NCI-H1092 (cell line): Measurements from ENCODE around the gene ST8SIA4.

Source experiments
- DNase-seq: peaks from one replicate; lab custom pipeline; 2025; lab: John Stamatoyannopoulos, UW

ST8SIA4 gene

GRCh38 chr5:100832252-100833230 is 70.5 kb downstream of the ST8SIA4 start:
- DNase-seq, result no peak

DNA sequence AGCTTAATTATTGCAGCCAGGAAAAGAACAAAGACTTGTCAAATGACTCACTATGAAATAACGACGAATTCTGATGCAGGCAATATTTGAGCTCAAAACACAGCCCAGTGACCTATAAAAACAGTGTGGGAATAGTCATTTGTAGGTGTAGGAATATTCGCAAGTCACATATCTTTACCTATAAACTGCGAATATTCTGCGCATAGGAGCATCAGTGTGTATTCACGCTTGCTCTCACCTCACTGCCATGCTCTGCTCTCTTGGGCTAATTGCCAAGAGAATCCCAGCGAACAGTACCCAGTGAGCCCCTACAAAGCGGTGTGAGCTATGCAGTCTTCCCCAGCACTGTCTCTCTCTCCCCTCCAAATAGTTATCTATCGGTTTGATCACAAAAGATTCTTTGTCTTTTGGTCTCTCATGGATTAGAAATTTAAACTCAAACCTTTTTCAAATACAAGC is 74.2 kb downstream of the ST8SIA4 start:
- DNase-seq, result no peak

DNA sequence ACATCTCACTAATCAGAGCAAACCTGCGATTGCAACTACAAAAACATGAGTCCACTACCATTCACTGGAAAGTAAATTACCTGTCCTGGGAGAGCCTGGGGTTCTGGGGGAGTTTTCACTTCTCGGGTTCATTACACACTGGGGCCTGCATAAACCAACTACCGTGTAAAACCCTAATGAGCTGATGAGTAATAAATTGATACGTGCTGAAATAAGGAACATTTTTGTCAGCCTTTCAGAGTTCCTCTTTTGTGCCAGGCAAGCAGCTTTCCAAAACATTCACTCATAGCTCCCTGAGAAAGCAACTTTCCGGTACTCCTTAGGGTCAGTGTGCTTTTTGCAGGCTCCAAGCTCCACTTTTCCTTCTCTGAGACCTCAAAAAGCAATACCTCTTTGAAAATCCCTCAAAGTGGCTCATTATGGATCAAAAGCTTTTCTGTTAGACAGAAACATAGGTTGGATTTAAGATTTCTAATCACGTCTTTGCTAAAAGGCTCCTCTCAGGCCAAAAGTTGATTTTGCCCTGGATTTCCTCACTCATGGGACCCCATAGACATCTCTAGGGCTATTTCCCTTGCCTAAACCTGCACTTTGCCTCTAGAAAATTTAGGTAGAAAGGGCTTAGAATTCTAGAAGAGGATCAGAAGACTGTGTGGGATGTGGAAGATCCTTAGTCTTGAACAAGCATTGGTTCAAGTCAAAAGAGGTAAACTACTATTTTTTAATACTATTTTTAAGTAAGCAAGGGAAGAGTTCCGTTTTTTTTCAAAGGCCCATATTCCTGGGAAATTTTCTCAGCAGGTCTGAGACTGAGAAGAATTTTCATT is 74.8 kb downstream of the ST8SIA4 start:
- no peak for DNase-seq

GRCh38 chr5:100827481-100827889 is 75.6 kb downstream of the ST8SIA4 start:
- DNase-seq, result peak; percentile 26

- DNase-seq, result no peak
These were observed 76.9 kb downstream of the ST8SIA4 start for GRCh38 chr5:100826133-100826532.

DNA sequence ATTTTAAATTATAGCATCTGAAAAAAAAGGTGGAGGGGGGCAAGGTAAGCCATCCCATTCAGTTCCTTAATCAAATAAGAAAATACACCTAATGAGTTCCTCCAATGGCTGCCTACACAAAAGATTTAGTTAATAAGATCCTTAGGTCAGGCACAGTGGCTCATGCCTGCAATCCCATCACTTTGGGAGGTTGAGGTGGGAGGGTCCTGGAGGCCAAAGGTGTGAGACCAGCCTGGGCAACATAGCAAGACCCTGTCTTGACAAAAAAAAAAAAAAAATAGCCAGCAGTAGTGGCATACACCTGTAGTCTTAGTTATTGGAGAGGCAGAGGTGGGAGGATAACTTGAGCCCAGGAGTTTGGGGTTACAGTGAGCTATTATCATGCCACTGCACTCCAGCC is 78.4 kb downstream of the ST8SIA4 start:
- no peak for DNase-seq

DNA sequence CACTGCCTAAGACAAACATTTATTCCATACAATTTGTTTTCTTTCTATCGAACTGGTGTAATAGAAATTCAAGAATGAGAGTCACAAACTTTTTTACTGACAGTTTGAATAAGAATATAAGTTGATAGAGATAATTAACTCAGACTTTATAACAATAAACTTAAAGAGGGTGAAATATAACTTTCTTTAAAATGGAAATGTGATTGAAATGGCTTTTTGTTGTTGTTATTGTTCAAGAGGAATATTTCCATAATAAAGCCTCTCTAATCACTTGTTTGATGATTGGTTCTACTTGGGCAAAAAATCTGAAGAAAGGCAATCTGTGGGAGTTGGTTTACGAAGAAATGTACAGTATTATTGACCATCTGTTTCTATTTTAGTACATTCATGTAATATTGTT is 79.3 kb downstream of the ST8SIA4 start:
- DNase-seq, result no peak

- no peak for DNase-seq
These were observed 81.3 kb downstream of the ST8SIA4 start for GRCh38 chr5:100821751-100822150.

DNA sequence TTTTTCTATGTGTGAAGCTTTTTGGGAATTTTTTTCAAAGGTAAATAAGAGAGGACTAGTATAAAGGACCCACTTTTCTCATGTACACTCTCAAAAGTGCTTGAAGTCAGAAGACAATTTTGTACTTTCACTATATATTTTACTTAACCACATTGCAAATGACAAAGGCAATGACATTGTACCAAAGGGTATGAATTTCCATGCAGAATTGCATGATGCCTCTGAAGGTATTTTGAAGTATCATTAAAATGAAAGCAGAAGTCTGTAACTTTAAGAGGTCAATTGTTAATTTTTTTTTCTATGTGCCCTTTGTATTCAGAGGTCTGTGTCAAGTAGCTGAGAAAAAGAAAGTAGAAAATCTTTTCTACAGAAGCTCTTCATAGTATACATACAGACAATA is 84.7 kb downstream of the ST8SIA4 start:
- no peak for DNase-seq

DNA sequence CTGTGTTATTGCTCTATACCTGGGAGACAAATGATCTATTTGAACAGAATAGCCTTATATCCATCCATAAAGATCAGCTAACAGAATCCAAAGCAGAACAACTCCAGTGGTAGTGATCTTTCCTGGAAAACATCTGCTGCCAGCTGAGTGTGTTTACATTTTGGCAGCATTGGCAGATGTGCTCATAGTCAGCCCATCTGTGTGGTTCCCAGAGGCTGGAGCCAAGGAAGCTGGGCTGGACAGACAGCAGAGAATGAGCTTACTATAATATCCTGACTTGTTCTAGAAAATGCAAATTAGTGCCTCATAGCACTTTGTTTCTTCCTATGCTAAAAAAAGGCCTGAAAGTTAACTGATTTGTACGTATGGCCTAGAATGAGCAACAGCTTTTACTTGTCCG is 99.7 kb downstream of the ST8SIA4 start:
- peak; percentile 20 for DNase-seq

DNA sequence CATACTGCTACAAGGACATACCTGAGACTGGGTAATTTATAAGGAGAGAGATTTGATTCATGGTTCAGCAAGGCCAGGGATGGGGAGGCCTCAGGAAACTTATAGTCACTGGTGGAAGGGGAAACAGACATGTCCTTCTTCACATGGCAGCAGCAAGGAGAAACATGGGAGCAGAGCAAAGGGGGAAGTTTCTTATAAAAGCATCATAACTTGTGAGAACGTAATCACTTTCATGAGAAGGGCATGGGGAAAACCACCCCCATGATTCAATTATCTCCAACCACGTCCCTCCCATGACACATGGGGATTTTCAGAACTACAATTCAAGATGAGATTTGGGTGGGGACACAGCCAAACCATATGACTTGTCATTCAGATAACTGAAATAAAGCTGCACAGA is 100.9 kb downstream of the ST8SIA4 start:
- no peak for DNase-seq

- DNase-seq, result no peak
These were observed 102.5 kb downstream of the ST8SIA4 start for GRCh38 chr5:100800562-100800961.

DNA sequence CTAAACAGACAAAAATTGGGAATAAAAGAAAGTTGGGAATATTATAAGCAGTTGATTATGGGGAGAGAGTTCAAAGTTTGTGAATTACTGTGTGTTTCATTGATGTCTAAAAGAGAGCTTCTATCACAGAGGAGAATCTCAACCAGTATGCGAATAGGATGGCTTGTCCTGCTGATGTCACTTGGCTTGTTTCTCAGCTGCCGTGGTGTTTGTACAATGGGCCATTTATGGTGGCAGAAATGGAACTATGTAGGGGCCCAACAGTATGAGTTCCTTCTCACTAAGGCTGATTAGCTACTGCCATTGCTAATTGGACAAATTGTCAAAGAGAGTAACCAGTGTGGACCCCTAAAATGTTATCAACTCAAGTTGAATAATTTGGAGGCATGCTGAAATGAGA is 103.9 kb downstream of the ST8SIA4 start:
- DNase-seq, result no peak

- DNase-seq, result no peak
These were observed 105.2 kb downstream of the ST8SIA4 start for GRCh38 chr5:100797861-100798260.

DNA sequence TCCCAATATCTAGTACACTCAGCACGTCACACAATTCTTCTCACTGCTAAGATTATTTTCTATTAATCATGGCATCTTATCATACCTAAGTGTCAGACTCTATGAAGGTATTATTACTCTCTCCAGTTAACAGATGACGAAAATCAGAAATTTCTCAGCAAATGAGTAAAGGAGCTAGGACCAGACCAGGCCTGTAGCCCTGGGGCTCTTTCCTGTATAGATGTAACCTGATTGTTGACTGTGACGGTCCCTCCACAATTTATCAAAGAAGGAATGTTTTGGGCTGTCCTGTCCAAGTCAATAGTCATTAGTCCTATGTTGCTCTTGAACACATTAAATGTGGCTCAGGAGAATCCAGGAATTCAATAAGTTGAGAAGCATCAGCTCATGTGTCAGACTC is 106.2 kb downstream of the ST8SIA4 start:
- no peak for DNase-seq

- DNase-seq, result no peak
These were observed 108.2 kb downstream of the ST8SIA4 start for GRCh38 chr5:100794844-100795243.

GRCh38 chr5:100794218-100794617 is 108.9 kb downstream of the ST8SIA4 start:
- no peak for DNase-seq

- no peak for DNase-seq
These were observed 110.3 kb downstream of the ST8SIA4 start for GRCh38 chr5:100792781-100793180.

DNA sequence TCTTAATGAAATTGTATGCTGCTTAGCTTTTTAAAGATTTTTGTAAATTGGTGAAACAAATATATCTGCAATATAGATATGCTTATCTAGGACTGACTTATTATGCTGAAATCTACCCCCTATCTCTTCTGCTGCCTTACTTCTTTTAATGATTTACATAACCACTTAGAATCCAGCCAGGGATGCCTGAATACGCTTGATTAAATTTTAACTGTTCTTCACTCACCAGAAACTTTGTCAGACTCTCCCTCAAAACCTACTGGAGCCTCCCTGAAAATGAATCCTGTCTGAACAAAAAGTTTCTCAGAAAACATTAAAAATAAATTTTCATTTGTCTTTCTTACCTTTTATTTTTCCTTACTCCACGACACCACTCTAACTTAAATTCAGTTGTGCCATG is 111.7 kb downstream of the ST8SIA4 start:
- DNase-seq, result no peak

- no peak for DNase-seq
These were observed 112.1 kb downstream of the ST8SIA4 start for GRCh38 chr5:100790951-100791350.

DNA sequence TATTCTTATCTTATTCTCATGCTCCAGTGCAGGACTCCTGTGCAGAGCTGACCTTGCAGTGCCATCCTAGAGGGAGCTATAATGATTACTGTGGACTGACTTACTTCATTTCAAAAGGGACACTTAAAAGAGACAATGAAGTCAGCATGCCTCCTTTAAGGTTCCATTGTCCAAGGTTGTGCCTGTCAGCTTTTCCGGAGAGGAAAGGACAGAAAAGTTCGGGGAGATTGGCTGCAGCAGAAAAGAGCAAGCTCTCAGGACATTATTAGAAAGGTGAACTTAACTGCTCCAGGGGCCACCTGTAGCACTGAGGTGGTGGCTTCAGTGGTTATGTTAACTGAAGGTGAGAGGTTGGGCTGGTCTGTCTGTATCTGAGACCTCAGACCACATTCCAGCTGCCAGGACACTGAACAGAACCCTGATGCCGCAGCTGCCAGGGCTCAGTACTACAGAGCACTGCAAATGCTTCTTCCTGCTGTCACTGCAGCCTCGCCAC is 112.9 kb downstream of the ST8SIA4 start:
- no peak for DNase-seq

GRCh38 chr5:100789694-100790093 is 113.4 kb downstream of the ST8SIA4 start:
- DNase-seq, result no peak

DNA sequence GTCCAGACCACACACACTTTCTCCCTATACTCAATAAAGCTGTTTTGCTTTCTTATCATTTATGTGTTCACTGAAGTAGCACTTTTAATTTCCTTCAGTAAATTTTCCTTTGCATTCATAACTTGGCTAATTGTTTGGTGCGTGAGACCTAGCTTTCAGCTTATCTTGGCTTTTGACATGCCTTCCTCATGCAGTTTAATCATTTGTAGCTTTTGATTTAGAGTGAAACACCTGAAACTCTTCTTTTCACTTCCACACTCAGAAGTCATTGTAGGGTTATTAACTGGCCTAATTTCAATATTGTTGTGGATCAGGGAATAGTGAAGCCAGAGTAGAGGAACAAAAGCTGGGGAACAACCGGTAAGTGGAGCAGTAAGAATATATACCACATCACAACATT is 114.7 kb downstream of the ST8SIA4 start:
- no peak for DNase-seq
